Hepatocyte (in vitro differentiated cells): ENCODE results near the gene PPP2R3A.

Source experiments
- CTCF ChIP-seq: fragments of 200-600 bp; sonication (generic); IDR thresholded peaks from 2 replicates; pipeline ENCODE4 v1.5.1; 2016; ENCODE audit warnings: antibody characterized with exemption, mild to moderate bottlenecking; ENCODE audit not compliant: poor library complexity
- EZH2 ChIP-seq: fragments of 200-600 bp; sonication (generic); IDR thresholded peaks from 2 replicates; pipeline ENCODE4 v1.6.1; 2016; ENCODE audit warnings: antibody characterized with exemption, mild to moderate bottlenecking, borderline replicate concordance

- TF ChIP-seq CTCF = no peak
- TF ChIP-seq EZH2 = no peak
Observed at GRCh38 chr3:136151219-136151618, 185.7 kb downstream of the PPP2R3A start.
